Keratinocyte (primary cell): Measurements from ENCODE around the gene USP30. TPM values are rescaled to one million over a fixed set of nuclear protein-coding genes. Genes with fewer than 3 reads are reported as not detected.

Source experiments
- DNase-seq: peaks from one replicate; pipeline ENCODE4 v3.0.0-alpha.2; 2011; ENCODE audit warnings: low read depth, missing footprints, low spot score
- FAIRE-seq: peaks from 2 replicates; lab custom pipeline; 2011; peaks lifted over from hg19 to GRCh38; lab: Jason Lieb, UNC
- H2AFZ ChIP-seq: 2 replicates; pipeline ENCODE4 v1.6.0; 2012; ENCODE audit warnings: low read length, control low read depth, inconsistent platforms; ENCODE audit not compliant: control insufficient read depth
- H3K27ac ChIP-seq: 2 replicates; pipeline ENCODE4 v1.5.1; 2011; ENCODE audit warnings: low read length; ENCODE audit not compliant: control insufficient read depth, insufficient read depth
- H3K27me3 ChIP-seq: 3 replicates; pipeline ENCODE4 v1.6.0; 2011; ENCODE audit warnings: low read length; ENCODE audit not compliant: control insufficient read depth, insufficient read depth; ENCODE audit errors: extremely low read depth
- H3K36me3 ChIP-seq, 2 experiments: 2 replicates in 1 of 2; 3 replicates in 1 of 2; pipeline ENCODE4 v1.5.1; 2011; ENCODE audit warnings: low read length in 2 of 2, mild to moderate bottlenecking in 1 of 2; ENCODE audit not compliant: control insufficient read depth in 2 of 2, insufficient read depth in 2 of 2; ENCODE audit errors: extremely low read depth in 1 of 2
- H3K4me1 ChIP-seq: 3 replicates; pipeline ENCODE4 v1.5.1; 2011; ENCODE audit warnings: low read length; ENCODE audit not compliant: control insufficient read depth, insufficient read depth; ENCODE audit errors: extremely low read depth
- H3K4me2 ChIP-seq: 3 replicates; pipeline ENCODE4 v1.6.0; 2011; ENCODE audit warnings: low read depth, low read length; ENCODE audit not compliant: control insufficient read depth, insufficient read depth; ENCODE audit errors: extremely low read depth
- H3K4me3 ChIP-seq, 3 experiments: fragments of 200-600 bp in 1 of 3; sonication (generic) in 1 of 3; 2 replicates in 2 of 3; 3 replicates in 1 of 3; pipeline ENCODE4 v1.5.1; 2011 to 2016; ENCODE audit warnings: low read length in 3 of 3, mild to moderate bottlenecking in 3 of 3, control low read depth in 2 of 3, inconsistent platforms in 1 of 3, low read depth in 1 of 3, mixed read lengths in 1 of 3, mixed run types in 1 of 3, moderate library complexity in 1 of 3; ENCODE audit not compliant: control insufficient read depth in 2 of 3, insufficient read depth in 2 of 3; ENCODE audit errors: extremely low read depth in 1 of 3
- H3K79me2 ChIP-seq: 2 replicates; pipeline ENCODE4 v1.6.0; 2012; ENCODE audit warnings: low read length; ENCODE audit not compliant: control insufficient read depth, insufficient read depth
- H3K9ac ChIP-seq: 3 replicates; pipeline ENCODE4 v1.6.0; 2011; ENCODE audit warnings: low read length; ENCODE audit not compliant: control insufficient read depth, insufficient read depth; ENCODE audit errors: extremely low read depth
- H3K9me1 ChIP-seq: 3 replicates; pipeline ENCODE4 v1.6.0; 2011; ENCODE audit warnings: low read length; ENCODE audit not compliant: control insufficient read depth, insufficient read depth; ENCODE audit errors: extremely low read depth
- H3K9me3 ChIP-seq: 2 replicates; pipeline ENCODE4 v1.5.1; 2012; ENCODE audit warnings: low read depth, low read length; ENCODE audit not compliant: control insufficient read depth
- H4K20me1 ChIP-seq: 3 replicates; pipeline ENCODE4 v1.6.0; 2011; ENCODE audit warnings: low read length; ENCODE audit not compliant: control insufficient read depth, insufficient read depth; ENCODE audit errors: extremely low read depth
- CTCF ChIP-seq, 3 experiments: IDR thresholded peaks in 1 of 3; conservative IDR thresholded peaks in 1 of 3; optimal IDR thresholded peaks in 1 of 3; 2 replicates in 2 of 3; 3 replicates in 1 of 3; pipeline versions ENCODE3 to v1.5.1; 2011; ENCODE audit warnings: low read length in 3 of 3, mild to moderate bottlenecking in 3 of 3, moderate library complexity in 2 of 3, control low read depth in 1 of 3, inconsistent platforms in 1 of 3; ENCODE audit not compliant: insufficient read depth in 2 of 3; ENCODE audit errors: extremely low read depth in 1 of 3
- EZH2 ChIP-seq: IDR thresholded peaks from one replicate; pipeline ENCODE4 v1.6.1; 2012; ENCODE audit warnings: inconsistent platforms, mild to moderate bottlenecking, low read length, moderate library complexity
- dilution Hi-C: fragments of 300-500 bp; cut with MboI; formaldehyde crosslinking; loops from one replicate; pipeline ENCODE4 v1.7.0; 2020; ENCODE audit warnings: low sequenced_read_pairs; ENCODE audit not compliant: extremely low pct_ligation_motif_present
- polyA plus RNA-seq, 5 experiments: library from polyadenylated mRNA; depleted of rRNA in 3 of 5; stranded (reverse) in 3 of 5; stranded (forward) in 1 of 5; unstranded in 1 of 5; fragments of >200 nt; gene quantifications; 1 replicate in 1 of 5; 2 replicates in 3 of 5; 3 replicates in 1 of 5; pipeline versions ENCODE4 v1.2.1 to v1.2.3, GENCODE V29; 2011 to 2012; ENCODE audit warnings: missing spikeins in 2 of 5, low read depth in 1 of 5, low replicate concordance in 1 of 5

Gene USP30
- polyA plus RNA-seq, 1 donor (not counting 4 experiments of a cell fraction or from before 2014, with no cell fraction given): 10.0 TPM

GRCh38 chr12:109009766-109010165 lies 42.6 kb upstream of the USP30 start:
- no peak overlapping the region for H2AFZ ChIP-seq
- H3K9ac ChIP-seq: no peak overlapping the region
- H3K9me3 ChIP-seq: no peaks in the 10 kb centered on the region
- H3K27ac ChIP-seq: no peak overlapping the region
- no peaks in the 10 kb centered on the region for H3K27me3 ChIP-seq
- H3K4me2 ChIP-seq: no peak overlapping the region
- H4K20me1 ChIP-seq: no peaks in the 10 kb centered on the region
- H3K79me2 ChIP-seq: no peaks in the 10 kb centered on the region
- no peaks in the 10 kb centered on the region for H3K9me1 ChIP-seq
- no peak for TF ChIP-seq CTCF (optimal IDR thresholded peaks at IDR 0.05 in 1 of 3, IDR thresholded peaks at IDR 0.05 in 1 of 3, conservative IDR thresholded peaks at IDR 0.05 in 1 of 3; ENCODE audit: extremely low read depth in 1 of 3, insufficient read depth in 2 of 3, low read length in 3 of 3)
- no peak for TF ChIP-seq EZH2
- no peak overlapping the region for H3K4me3 ChIP-seq
- no peaks in the 10 kb centered on the region for H3K36me3 ChIP-seq
- FAIRE-seq (no peak), DNase-seq (no peak)
- dilution Hi-C loops: no loop called here
- no peaks in the 10 kb centered on the region for H3K4me1 ChIP-seq

- no peak overlapping the region for H3K4me3 ChIP-seq
- DNase-seq: no peak
- TF ChIP-seq EZH2 (no peak), CTCF (optimal IDR thresholded peaks at IDR 0.05 in 1 of 3, IDR thresholded peaks at IDR 0.05 in 1 of 3, conservative IDR thresholded peaks at IDR 0.05 in 1 of 3; ENCODE audit: extremely low read depth in 1 of 3, insufficient read depth in 2 of 3, low read length in 3 of 3) (no peak)
Measured at GRCh38 chr12:109010259-109010658, 42.1 kb upstream of the USP30 start.

More at GRCh38 chr12:109010259-109010658, 42.1 kb upstream of the USP30 start:
- Histone ChIP-seq H3K9me3 (no peaks in the 10 kb centered on the region), H4K20me1 (no peaks in the 10 kb centered on the region), H3K4me2 (no peak overlapping the region), H2AFZ (no peak overlapping the region), H3K9me1 (no peaks in the 10 kb centered on the region), H3K9ac (no peak overlapping the region), H3K36me3 (no peaks in the 10 kb centered on the region), H3K27me3 (no peaks in the 10 kb centered on the region), H3K4me1 (no peaks in the 10 kb centered on the region), H3K27ac (no peak overlapping the region), H3K79me2 (no peaks in the 10 kb centered on the region)
- dilution Hi-C loops: no loop called here
- FAIRE-seq: no peak
